ENCODE data around the gene BATF3.
"Not testable (repeated sequence)": the region's sequence is repeated elsewhere in the genome, so short reads cannot be mapped to it uniquely, and the experiment has no call there.

BATF3 gene, protein sequence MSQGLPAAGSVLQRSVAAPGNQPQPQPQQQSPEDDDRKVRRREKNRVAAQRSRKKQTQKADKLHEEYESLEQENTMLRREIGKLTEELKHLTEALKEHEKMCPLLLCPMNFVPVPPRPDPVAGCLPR

GRCh38 chr1:212699625-212700222 is at the start of gene BATF3:
Gene BATF3 (minus strand): TSS chr1:212699840. CDS start chr1:212699762, 78 bp downstream.
- DNase-seq (ENCODE audit: low spot score): no peak

DNA sequence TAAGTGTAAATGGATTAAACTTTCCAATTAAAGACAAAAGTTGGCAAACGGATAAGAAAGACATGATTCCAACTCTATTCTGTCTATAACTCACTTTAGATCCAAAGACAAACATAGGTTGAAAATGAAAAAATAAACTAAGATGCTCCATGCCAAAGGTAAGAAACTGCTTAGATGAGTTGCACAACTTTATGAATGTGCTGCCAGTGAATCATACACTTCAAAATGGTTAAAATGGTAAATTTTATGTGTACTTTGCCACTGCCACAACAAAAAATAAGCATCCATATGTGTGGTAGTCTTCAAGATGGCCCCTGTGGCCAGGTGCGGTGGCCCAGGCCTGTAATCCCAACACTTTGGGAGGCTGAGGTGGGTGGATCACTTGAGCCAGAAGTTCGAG is 46.9 kb upstream of the BATF3 start:
- DNase-seq (ENCODE audit: low spot score): no peak

- DNase-seq (ENCODE audit: low spot score): no peak
These were observed 45.7 kb upstream of the BATF3 start for GRCh38 chr1:212745303-212745702.

GRCh38 chr1:212743901-212744475 is 44.3 kb upstream of the BATF3 start:
- DNase-seq (ENCODE audit: low spot score): no peak

DNA sequence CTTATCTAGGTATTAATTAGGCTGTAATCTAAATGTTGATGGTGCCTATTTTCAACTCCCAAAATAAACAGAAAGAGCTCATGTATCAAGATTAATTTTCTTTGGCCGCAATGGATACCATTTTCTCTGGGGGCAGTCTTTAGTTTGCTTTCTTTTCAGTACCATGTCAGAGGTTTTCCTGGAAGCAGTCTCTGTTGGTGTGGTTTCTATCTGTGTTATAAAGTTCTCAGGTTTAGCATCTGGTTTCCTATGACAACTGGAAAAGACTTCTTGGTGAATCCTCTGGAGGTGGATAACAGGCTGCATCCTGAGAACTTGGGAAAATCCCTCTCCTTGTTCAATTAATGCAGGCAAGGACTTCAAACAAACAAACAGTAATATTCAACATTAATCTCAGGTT is 38.7 kb upstream of the BATF3 start:
- DNase-seq (ENCODE audit: low spot score): no peak

DNA sequence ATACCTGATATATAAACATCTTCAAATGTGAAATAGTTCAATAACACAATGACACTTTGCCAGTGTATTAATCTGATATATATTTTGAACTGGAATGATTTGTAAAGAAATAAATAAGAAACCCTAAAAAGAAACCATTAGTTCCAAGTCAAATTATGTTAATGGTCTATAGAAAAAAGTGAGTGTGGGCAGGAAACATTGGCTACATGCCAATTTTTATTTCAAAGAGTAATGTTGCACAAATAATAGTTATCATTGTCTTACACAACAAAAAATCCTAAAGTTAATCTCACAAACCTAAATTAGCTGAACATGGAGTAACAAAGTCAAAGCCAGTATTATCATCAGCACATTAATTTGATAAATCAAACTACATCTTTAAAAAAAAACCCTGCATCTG is 37.9 kb upstream of the BATF3 start:
- no peak for DNase-seq (ENCODE audit: low spot score)

DNA sequence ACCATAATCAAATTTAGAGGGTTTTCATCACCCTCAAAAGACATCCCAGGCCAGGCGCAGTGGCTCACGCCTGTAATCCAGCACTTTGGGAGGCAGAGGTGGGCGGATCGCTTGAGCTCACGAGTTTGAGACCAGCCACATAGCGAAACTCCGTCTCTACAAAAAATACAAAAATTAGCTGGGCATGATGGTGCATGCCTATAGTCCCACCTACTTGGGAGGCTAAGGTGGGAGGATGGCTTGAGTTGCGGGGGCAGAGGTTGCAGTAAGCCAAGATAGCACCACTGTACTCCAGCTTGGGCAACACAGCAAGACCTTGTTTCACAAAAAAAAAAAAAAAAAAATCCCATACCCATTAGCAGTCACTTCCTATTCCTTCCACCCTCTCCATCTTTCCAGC is 33.5 kb upstream of the BATF3 start:
- no peak for DNase-seq (ENCODE audit: low spot score)

DNA sequence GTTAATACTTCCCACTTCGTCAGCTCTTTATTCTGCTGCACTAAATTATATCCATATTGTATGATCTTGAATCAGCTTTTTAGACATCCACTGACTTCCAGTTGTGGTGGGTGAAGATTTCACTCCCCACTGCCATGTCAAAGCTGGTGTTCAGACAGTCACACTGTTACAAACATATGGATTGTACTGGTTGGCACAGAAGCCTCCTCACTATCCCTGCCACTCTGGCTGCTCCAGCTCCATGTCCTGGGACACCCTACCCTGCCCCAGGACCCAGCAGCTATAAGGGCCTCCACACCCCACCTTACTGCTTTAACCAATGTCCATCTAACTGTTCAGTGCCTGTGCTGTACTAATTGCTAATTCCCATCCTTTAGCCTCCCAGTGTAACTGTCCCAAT is 32.0 kb upstream of the BATF3 start:
- no peak for DNase-seq (ENCODE audit: low spot score)

GRCh38 chr1:212728606-212729005 is 29.0 kb upstream of the BATF3 start:
- no peak for DNase-seq (ENCODE audit: low spot score)

DNA sequence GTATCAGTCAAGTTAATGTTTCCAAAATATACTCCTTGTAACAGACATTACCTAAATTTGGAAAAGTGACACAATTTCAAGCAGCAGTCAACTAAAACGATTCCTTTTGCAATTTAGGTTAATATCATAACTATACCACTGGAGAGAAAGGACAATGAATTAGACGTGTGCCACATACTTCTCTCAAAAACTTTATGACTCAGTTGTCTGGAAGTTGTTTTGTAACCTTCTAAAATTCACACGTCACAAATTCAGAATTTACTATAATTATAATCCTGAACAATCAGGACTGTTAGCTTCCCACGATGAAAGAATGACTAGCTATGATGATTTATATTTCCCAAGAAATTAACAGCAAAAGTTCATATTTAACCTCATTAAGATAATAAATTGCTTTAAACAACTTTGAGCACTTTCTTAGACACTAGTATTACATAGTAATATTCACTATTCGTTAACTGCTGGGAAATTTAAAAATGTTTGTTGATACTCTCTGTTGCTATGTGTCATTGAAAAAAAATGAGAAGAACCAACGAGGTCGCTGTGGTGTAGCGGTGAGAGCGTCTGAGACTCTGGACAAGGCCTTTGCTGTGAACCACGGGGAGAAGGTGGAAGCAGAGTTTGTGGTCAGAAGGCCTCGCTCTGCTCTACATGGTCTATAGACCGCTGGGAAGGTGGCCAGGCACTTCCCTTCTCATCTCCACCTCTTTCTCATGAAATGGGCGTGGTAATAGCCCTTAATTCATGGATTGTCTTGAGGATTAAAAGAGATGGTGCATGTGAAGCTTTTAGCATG is 27.9 kb upstream of the BATF3 start:
- DNase-seq (ENCODE audit: low spot score): no peak

- not testable (repeated sequence) for DNase-seq (ENCODE audit: low spot score)
These were observed 25.0 kb upstream of the BATF3 start for GRCh38 chr1:212724679-212725078.

GRCh38 chr1:212722270-212722957 is 22.8 kb upstream of the BATF3 start:
- DNase-seq (ENCODE audit: low spot score): no peak

- DNase-seq (ENCODE audit: low spot score): no peak
These were observed 22.0 kb upstream of the BATF3 start for GRCh38 chr1:212721388-212722247.

DNA sequence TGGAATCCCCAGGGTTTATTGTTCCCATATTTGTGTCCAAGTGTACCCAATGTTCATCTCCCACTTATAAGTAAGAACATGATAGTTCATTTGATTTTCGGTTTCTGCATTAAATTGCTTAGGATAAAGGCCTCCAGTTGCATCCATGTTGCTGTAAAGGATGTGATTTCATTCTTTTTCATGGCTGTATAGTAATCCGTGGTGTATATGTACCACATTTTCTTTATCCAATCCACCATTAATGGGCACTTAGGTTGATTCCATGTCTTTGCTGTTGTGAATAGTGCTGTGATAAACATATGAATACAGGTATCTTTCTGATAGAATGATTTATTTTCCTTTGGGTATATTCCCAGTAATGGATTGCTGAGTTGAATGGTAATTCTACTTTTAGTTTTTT is 20.0 kb upstream of the BATF3 start:
- DNase-seq (ENCODE audit: low spot score): no peak

DNA sequence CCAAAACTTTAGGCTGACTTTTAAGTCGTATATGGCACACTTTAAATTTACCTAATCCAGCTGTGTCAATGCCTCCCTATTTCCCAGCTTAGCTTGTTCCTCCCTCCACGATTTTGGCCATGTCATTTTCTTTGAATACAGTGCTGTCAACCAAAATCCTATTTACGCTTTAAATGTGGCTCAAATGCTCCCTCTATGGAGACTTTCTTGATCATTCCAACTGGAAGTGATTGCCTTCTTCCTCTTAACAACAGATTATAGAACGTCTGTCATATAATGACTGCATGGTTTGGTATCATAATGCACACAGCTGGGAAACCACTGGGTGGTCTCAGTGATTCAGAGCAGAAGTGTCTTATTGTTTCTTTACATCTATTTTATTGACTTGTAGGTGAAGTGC is 18.9 kb upstream of the BATF3 start:
- DNase-seq (ENCODE audit: low spot score): peak; percentile 38

DNA sequence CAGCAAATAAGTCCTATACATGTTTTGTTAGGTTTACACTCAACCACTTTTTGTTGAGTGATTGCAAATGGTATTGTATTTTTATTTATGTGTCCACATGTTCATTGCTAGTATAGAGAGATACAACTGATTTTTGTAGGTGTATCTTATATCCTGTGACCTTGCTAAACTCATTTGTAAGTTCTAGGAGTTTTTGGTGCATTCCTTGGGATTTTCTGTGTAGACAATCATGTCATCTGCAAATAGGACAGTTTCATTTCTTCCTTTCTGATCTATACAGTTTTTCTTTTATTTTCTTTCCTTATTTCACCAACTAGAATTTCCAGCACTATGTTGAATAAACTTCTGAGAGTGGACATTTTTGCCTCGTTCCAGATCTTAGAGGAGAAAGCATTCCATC is 16.5 kb upstream of the BATF3 start:
- no peak for DNase-seq (ENCODE audit: low spot score)

DNA sequence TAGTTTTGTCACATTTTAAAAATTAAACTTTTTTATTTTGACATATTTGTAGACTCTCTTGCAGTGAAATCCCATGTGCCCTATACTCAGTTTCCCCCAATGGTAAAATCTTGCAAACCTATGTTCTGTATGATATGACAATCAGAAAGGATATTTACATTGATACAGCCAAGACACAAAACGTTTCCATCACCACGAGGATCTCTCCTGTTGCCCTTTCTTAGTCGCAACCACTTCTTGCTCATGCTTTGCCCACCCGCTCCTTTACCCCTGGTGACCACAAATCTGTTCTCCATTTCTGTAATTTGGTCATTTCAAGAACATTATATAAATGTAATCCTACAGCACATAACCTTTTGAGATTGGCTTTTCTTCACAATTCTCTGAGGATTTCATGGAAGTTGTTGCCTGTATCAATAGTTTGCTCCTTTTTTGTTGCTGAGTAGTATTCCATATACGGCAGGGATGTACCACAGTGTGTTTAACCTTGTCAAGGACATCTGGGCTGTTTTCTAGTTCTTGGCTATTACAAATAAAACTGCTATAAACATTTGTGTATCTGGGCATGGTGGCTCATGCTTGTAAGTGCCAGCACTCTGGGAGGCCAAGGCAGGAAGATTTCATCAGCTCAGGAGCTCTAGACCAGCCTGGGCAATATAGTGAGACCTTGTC is 14.0 kb upstream of the BATF3 start:
- no peak for DNase-seq (ENCODE audit: low spot score)

- DNase-seq (ENCODE audit: low spot score): no peak
These were observed 13.0 kb upstream of the BATF3 start for GRCh38 chr1:212712451-212713303.

- DNase-seq (ENCODE audit: low spot score): not testable (repeated sequence)
These were observed 12.3 kb upstream of the BATF3 start for GRCh38 chr1:212711974-212712373.

DNA sequence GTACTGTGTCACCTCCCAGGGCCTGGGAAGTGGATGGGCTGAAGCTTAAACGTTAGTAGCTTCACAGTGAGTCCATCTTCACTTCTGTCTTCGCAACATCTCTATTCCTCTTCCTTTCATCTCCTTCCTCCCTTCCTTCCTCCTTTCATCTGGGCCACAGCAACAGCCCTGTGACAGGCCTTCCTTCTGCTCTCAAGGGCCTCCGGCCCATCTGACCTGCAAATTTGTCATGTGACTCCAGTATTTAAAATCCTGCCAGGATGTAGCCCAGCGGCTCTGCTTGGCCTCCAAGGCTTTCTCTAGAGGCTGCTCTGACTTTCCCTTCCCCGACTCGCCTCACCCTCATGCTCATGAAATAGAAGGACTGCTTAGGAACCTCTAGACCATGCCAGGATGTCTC is 10.9 kb upstream of the BATF3 start:
- peak; percentile 31 for DNase-seq (ENCODE audit: low spot score)

Measured in pons (tissue), 1 donor.